Measurements from ENCODE around the gene GIPR. TPM values are rescaled to one million over a fixed set of nuclear protein-coding genes. Genes with fewer than 3 reads are reported as not detected.

GIPR gene
- total RNA-seq, 1 donor from 2014 or later = 1.3 TPM

DNA sequence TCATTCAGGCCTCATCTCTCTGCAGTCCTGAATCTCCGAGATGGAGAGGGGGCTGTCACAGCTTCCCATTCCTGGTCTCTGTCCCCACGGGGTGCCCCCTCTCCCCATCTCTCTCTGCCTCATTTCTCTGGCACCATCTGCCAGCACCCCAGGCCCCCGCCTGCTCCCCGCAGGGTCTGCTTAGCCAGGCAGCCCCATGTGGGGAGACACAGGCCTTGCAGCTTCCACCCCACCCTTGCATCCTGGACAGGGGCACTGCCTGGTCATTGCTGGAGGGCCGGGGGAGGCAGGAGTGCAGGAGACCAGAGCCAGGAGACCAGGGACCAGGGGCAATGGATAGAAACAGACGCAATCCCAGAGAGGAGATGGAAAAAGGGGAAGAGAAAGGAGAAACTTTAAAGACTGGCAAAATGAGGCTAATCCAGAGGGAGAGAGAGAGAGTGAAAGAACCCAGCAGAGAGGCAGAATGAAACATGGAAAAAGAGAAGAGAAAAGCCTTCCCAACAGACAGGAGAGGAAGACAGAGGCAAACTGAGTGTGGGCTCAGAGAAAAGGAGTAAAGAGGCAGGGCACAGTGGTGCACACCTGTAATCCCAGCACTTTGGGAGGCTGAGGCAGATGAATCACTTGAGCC, 8.8 kb upstream of the GIPR start:
- Mint-ChIP-seq H3K4me1 (ENCODE audit: unreplicated experiment) (peaks cover 3% of the 10 kb centered on the region), H3K36me3 (ENCODE audit: unreplicated experiment) (no peaks in the 10 kb centered on the region), H3K4me3 (ENCODE audit: unreplicated experiment) (no peak overlapping the region), H3K27ac (ENCODE audit: unreplicated experiment) (no peak overlapping the region), H3K9me3 (ENCODE audit: unreplicated experiment) (no peaks in the 10 kb centered on the region), H3K27me3 (ENCODE audit: unreplicated experiment) (peaks cover 17% of the 10 kb centered on the region)
- no peak for DNase-seq (ENCODE audit: extremely low spot score, unreplicated experiment)
- TF ChIP-seq, protein P1, sequence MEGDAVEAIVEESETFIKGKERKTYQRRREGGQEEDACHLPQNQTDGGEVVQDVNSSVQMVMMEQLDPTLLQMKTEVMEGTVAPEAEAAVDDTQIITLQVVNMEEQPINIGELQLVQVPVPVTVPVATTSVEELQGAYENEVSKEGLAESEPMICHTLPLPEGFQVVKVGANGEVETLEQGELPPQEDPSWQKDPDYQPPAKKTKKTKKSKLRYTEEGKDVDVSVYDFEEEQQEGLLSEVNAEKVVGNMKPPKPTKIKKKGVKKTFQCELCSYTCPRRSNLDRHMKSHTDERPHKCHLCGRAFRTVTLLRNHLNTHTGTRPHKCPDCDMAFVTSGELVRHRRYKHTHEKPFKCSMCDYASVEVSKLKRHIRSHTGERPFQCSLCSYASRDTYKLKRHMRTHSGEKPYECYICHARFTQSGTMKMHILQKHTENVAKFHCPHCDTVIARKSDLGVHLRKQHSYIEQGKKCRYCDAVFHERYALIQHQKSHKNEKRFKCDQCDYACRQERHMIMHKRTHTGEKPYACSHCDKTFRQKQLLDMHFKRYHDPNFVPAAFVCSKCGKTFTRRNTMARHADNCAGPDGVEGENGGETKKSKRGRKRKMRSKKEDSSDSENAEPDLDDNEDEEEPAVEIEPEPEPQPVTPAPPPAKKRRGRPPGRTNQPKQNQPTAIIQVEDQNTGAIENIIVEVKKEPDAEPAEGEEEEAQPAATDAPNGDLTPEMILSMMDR (IDR thresholded peaks at IDR 0.05) = no peak

DNA sequence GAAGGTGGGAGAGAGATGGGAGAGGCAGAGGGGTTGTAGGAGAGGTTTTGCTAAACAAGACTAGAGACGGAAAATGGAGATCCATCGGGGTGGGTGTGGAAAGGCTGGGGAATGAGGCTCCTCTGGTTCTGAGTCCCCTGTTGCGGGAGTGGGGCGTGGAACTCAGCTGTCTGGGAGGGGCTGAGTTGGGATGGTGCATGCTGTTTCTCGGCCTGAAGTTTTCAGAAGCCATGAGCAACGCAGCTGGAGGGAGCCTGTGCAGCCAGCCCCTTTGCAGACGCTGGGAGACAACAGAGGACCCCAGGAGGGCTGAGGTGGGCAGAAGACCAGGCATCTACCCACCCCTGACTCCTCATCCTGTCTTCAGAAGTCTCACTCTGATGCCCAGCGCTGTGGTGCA, 7.4 kb upstream of the GIPR start:
- TF ChIP-seq, protein P1 (IDR thresholded peaks at IDR 0.05) = no peak
- peaks cover 22% of the 10 kb centered on the region for H3K27me3 Mint-ChIP-seq (ENCODE audit: unreplicated experiment)

DNA sequence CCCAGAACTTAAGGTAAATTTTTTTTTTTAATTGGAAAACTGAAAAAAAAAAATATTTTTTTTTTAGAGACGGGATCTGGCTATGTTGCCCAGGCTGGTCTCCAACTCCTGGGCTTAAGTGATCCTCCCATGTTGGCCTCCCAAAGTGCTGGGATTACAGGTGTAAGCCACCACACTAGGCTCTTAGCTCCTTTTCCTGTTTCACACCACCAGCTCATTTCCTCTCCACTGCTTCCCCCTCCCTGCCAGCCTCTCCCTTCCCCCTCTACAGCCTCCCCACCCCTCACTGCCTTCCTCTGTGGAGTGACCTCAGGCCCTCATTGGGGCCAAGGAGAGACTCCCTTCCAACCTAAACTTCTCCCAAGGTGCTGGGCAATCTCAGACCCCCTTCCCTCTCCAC, 4.2 kb upstream of the GIPR start:
- H3K9me3 Mint-ChIP-seq (ENCODE audit: unreplicated experiment) = no peaks in the 10 kb centered on the region
- H3K27ac Mint-ChIP-seq (ENCODE audit: unreplicated experiment) = no peak overlapping the region
- H3K36me3 Mint-ChIP-seq (ENCODE audit: unreplicated experiment) = no peaks in the 10 kb centered on the region
- no peak for DNase-seq (ENCODE audit: extremely low spot score, unreplicated experiment)
- peaks cover 11% of the 10 kb centered on the region for H3K4me1 Mint-ChIP-seq (ENCODE audit: unreplicated experiment)
- H3K27me3 Mint-ChIP-seq (ENCODE audit: unreplicated experiment) = peaks cover 25% of the 10 kb centered on the region
- H3K4me3 Mint-ChIP-seq (ENCODE audit: unreplicated experiment) = no peak overlapping the region
- TF ChIP-seq, protein P1 (IDR thresholded peaks at IDR 0.05) = no peak

More for the DNA sequence above, 7.4 kb upstream of the GIPR start:
- no peak overlapping the region for H3K4me3 Mint-ChIP-seq (ENCODE audit: unreplicated experiment)
- no peaks in the 10 kb centered on the region for H3K9me3 Mint-ChIP-seq (ENCODE audit: unreplicated experiment)
- H3K4me1 Mint-ChIP-seq (ENCODE audit: unreplicated experiment) = peaks cover 3% of the 10 kb centered on the region
- no peak for DNase-seq (ENCODE audit: extremely low spot score, unreplicated experiment)
- no peak overlapping the region for H3K27ac Mint-ChIP-seq (ENCODE audit: unreplicated experiment)
- H3K36me3 Mint-ChIP-seq (ENCODE audit: unreplicated experiment) = no peaks in the 10 kb centered on the region

DNA sequence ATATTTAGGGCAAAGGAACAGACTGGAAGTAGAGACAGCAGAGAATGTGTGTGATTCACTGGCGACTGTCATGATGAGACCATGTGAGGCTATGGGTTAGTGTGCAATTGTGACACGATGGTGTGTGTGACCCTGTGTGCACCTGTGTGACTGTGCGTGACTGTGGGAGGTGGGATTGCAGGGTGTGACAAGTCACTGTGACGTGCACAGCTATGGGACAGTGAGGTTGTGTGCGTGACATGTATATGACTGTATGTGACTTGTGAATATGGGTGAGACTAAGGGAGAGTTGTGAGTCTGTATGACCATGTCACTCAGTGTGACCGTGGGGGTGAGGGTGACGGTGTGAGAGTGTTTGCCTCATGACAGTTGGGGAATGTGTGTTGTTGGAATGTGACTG, 3.4 kb upstream of the GIPR start:
- Mint-ChIP-seq H3K4me3 (ENCODE audit: unreplicated experiment) (no peak overlapping the region), H3K4me1 (ENCODE audit: unreplicated experiment) (peaks cover 17% of the 10 kb centered on the region), H3K27me3 (ENCODE audit: unreplicated experiment) (peaks cover 18% of the 10 kb centered on the region), H3K9me3 (ENCODE audit: unreplicated experiment) (no peaks in the 10 kb centered on the region), H3K27ac (ENCODE audit: unreplicated experiment) (no peak overlapping the region), H3K36me3 (ENCODE audit: unreplicated experiment) (no peaks in the 10 kb centered on the region)
- no peak for DNase-seq (ENCODE audit: extremely low spot score, unreplicated experiment)
- TF ChIP-seq, protein P1 (IDR thresholded peaks at IDR 0.05) = no peak

DNA sequence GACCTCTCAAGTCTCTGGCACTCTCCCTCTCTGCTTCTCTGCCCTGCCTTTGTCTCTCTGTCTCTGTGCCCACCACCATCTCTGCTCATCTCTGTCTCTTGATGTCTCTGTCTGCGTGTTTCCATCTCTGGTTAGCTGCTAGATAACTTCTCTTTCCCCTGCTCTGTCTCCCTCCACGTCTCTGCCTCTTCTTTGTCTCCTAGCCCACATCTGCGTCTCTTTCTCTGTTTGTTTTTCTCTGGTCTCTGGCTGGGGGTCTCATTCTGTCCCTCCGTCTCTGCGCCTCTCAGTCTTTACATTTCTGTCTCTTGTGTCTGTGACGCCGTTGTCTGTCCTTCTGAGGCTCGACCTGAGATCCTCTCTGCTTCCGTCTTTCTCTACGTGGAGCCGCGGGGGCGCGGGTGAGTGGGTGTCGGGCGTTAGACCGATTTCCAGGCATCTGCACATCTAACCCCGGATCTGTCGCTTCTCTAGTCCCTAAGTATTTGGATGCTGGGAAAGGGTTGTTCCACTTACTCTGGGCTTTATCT, 386 bp downstream of the GIPR start:
- no peak for DNase-seq (ENCODE audit: extremely low spot score, unreplicated experiment)
- Mint-ChIP-seq H3K4me3 (ENCODE audit: unreplicated experiment) (peak overlapping the region; percentile 71), H3K27ac (ENCODE audit: unreplicated experiment) (peak overlapping the region; percentile 1), H3K27me3 (ENCODE audit: unreplicated experiment) (peaks cover 24% of the 10 kb centered on the region), H3K4me1 (ENCODE audit: unreplicated experiment) (peaks cover 23% of the 10 kb centered on the region), H3K9me3 (ENCODE audit: unreplicated experiment) (no peaks in the 10 kb centered on the region), H3K36me3 (ENCODE audit: unreplicated experiment) (no peaks in the 10 kb centered on the region)
- TF ChIP-seq, protein P1 (IDR thresholded peaks at IDR 0.05) = no peak

All from osteocyte (in vitro differentiated cells).